GM21619 (cell line): Measurements from ENCODE around the gene CAPN10.

ENCODE experiments used
- ATAC-seq: cut with Tn5 transposase; IDR thresholded peaks from one replicate; pipeline ENCODE4 v1.9.1; 2021; ENCODE audit not compliant: unreplicated experiment

The CAPN10 gene

GRCh38 chr2:240574386-240575100, 12.0 kb upstream of the CAPN10 start:
- no peak for ATAC-seq

- ATAC-seq: no peak
Observed at GRCh38 chr2:240575101-240575965, 11.2 kb upstream of the CAPN10 start.

GRCh38 chr2:240576036-240576435, 10.5 kb upstream of the CAPN10 start:
- no peak for ATAC-seq

- no peak for ATAC-seq
Observed at GRCh38 chr2:240576436-240577205, 9.9 kb upstream of the CAPN10 start.

GRCh38 chr2:240577281-240578109, 9.0 kb upstream of the CAPN10 start:
- no peak for ATAC-seq

- ATAC-seq: no peak
Observed at GRCh38 chr2:240578110-240578450, 8.5 kb upstream of the CAPN10 start.

GRCh38 chr2:240578488-240578887, 8.0 kb upstream of the CAPN10 start:
- ATAC-seq: no peak

- ATAC-seq: no peak
Observed at GRCh38 chr2:240579071-240579762, 7.3 kb upstream of the CAPN10 start.

GRCh38 chr2:240579771-240580614, 6.5 kb upstream of the CAPN10 start:
- ATAC-seq: no peak

GRCh38 chr2:240581811-240582210, 4.7 kb upstream of the CAPN10 start:
- no peak for ATAC-seq

- ATAC-seq: no peak
Observed at GRCh38 chr2:240582781-240583180, 3.8 kb upstream of the CAPN10 start.

GRCh38 chr2:240583774-240584173, 2.8 kb upstream of the CAPN10 start:
- no peak for ATAC-seq

GRCh38 chr2:240584486-240585031, 2.0 kb upstream of the CAPN10 start:
- ATAC-seq: peak; percentile 58

- ATAC-seq: peak; percentile 25
Observed at GRCh38 chr2:240585101-240585500, 1.4 kb upstream of the CAPN10 start.

- ATAC-seq: no peak
Observed at GRCh38 chr2:240585681-240586197, 795 bp upstream of the CAPN10 start.

GRCh38 chr2:240586919-240587800, 626 bp downstream of the CAPN10 start:
- no peak for ATAC-seq

- no peak for ATAC-seq
Observed at GRCh38 chr2:240588006-240588655, 1.6 kb downstream of the CAPN10 start.
